NCI-H460 (cell line): Measurements from ENCODE around the gene FOXL3. TPM values are rescaled to one million over a fixed set of nuclear protein-coding genes. Genes with fewer than 3 reads are reported as not detected.
"Not testable (repeated sequence)": the region's sequence is repeated elsewhere in the genome, so short reads cannot be mapped to it uniquely, and the experiment has no call there.

Experiments
- DNase-seq: peaks from one replicate; pipeline ENCODE4 v3.0.0-alpha.2; 2016; ENCODE audit warnings: low read depth; ENCODE audit errors: extremely low read depth
- total RNA-seq: library from RNA; depleted of rRNA; stranded (reverse); fragments of >200 nt; shearing (Covaris generic); gene quantifications from 2 replicates; pipeline ENCODE4 v1.2.3, GENCODE V29; 2014; rRNA removed

FOXL3 gene
- total RNA-seq, 1 experiment from 2014 or later, result not detected

GRCh38 chr7:335358-336148 lies 45.6 kb downstream of the FOXL3 start:
- DNase-seq, result no peak

GRCh38 chr7:336149-336533 lies 46.2 kb downstream of the FOXL3 start:
- DNase-seq, result not testable (repeated sequence)

- no peak for DNase-seq
Measured at GRCh38 chr7:336810-337566, 47.0 kb downstream of the FOXL3 start.

GRCh38 chr7:337567-337951 lies 47.6 kb downstream of the FOXL3 start:
- no peak for DNase-seq

GRCh38 chr7:338295-339061 lies 48.5 kb downstream of the FOXL3 start:
- DNase-seq, result no peak

GRCh38 chr7:339062-339342 lies 49.0 kb downstream of the FOXL3 start:
- DNase-seq, result no peak

- no peak for DNase-seq
Measured at GRCh38 chr7:339696-340095, 49.7 kb downstream of the FOXL3 start.

- DNase-seq, result no peak
Measured at GRCh38 chr7:340200-340937, 50.4 kb downstream of the FOXL3 start.

Other genes starting within 250 kb of the FOXL3 start
- gene FAM20C, start 97.6 kb upstream of the FOXL3 start, total RNA-seq, result 10.3 and 11.5 TPM in 2 replicates
- gene PDGFA, start 229.7 kb downstream of the FOXL3 start, total RNA-seq, result 20.3 and 21.4 TPM in 2 replicates